HG02981 (cell line): ENCODE measurements around the gene KCNK5.

ENCODE experiments used
- ATAC-seq: cut with Tn5 transposase; IDR thresholded peaks from one replicate; pipeline ENCODE4 v1.9.1; 2021; ENCODE audit warnings: mild to moderate bottlenecking, moderate library complexity; ENCODE audit not compliant: unreplicated experiment

Gene KCNK5

GRCh38 chr6:39178235-39178634 is 51.0 kb downstream of the KCNK5 start:
- ATAC-seq: no peak

GRCh38 chr6:39177130-39177529 is 52.1 kb downstream of the KCNK5 start:
- no peak for ATAC-seq

- no peak for ATAC-seq
Measured at GRCh38 chr6:39173270-39173669, 56.0 kb downstream of the KCNK5 start.

GRCh38 chr6:39172377-39172757 is 56.9 kb downstream of the KCNK5 start:
- no peak for ATAC-seq

- ATAC-seq: no peak
Measured at GRCh38 chr6:39171489-39172376, 57.5 kb downstream of the KCNK5 start.

GRCh38 chr6:39170860-39171259 is 58.4 kb downstream of the KCNK5 start:
- ATAC-seq: no peak

GRCh38 chr6:39170389-39170788 is 58.9 kb downstream of the KCNK5 start:
- ATAC-seq: no peak

GRCh38 chr6:39169448-39170344 is 59.6 kb downstream of the KCNK5 start:
- no peak for ATAC-seq

- no peak for ATAC-seq
Measured at GRCh38 chr6:39167866-39168625, 61.2 kb downstream of the KCNK5 start.

GRCh38 chr6:39167321-39167720 is 62.0 kb downstream of the KCNK5 start:
- no peak for ATAC-seq

- ATAC-seq: no peak
Measured at GRCh38 chr6:39166912-39167290, 62.4 kb downstream of the KCNK5 start.

GRCh38 chr6:39166189-39166911 is 62.9 kb downstream of the KCNK5 start:
- ATAC-seq: no peak

GRCh38 chr6:39157511-39157910 is 71.8 kb downstream of the KCNK5 start:
- ATAC-seq: no peak

- no peak for ATAC-seq
Measured at GRCh38 chr6:39156801-39157200, 72.5 kb downstream of the KCNK5 start.

- ATAC-seq: no peak
Measured at GRCh38 chr6:39154705-39155104, 74.6 kb downstream of the KCNK5 start.

- ATAC-seq: no peak
Measured at GRCh38 chr6:39153766-39154397, 75.4 kb downstream of the KCNK5 start.

- no peak for ATAC-seq
Measured at GRCh38 chr6:39152262-39152661, 77.0 kb downstream of the KCNK5 start.

- no peak for ATAC-seq
Measured at GRCh38 chr6:39151211-39151610, 78.1 kb downstream of the KCNK5 start.

GRCh38 chr6:39144481-39145173 is 84.6 kb downstream of the KCNK5 start:
- ATAC-seq: no peak
